WTC11 (cell line): ENCODE results near the gene AMTN. TPM values are rescaled to one million over a fixed set of nuclear protein-coding genes. Genes with fewer than 3 reads are reported as not detected.

Source experiments
- ATAC-seq: fragments of 200-7000 bp; cut with Tn5 transposase; 2 replicates; pipeline ENCODE4 v1.10.0; 2021; ENCODE audit warnings: mild to moderate bottlenecking, moderate library complexity
- CTCF ChIA-PET: fragments of 300-600 bp; sonication (Branson Sonifier 250); formaldehyde crosslinking; loops from one replicate; lab custom pipeline; 2021; ENCODE audit warnings: antibody characterized with exemption; lab: Charles Lee
- POLR2A ChIA-PET: fragments of 350-600 bp; sonication (Branson Sonifier 250); formaldehyde crosslinking; loops from one replicate; lab custom pipeline; 2021; ENCODE audit warnings: antibody characterized with exemption; lab: Charles Lee
- DNase-seq: peaks from one replicate; pipeline ENCODE4 v3.0.0; 2021; ENCODE audit warnings: low spot score
- H3K27ac Mint-ChIP-seq: 2 replicates; pipeline ENCODE4 v1.8.0; 2021; ENCODE audit warnings: mixed read lengths
- H3K27me3 Mint-ChIP-seq: 2 replicates; pipeline ENCODE4 v1.8.0; 2021; ENCODE audit warnings: low read depth, mild to moderate bottlenecking, moderate library complexity, mixed read lengths
- H3K36me3 Mint-ChIP-seq: 2 replicates; pipeline ENCODE4 v1.8.0; 2021; ENCODE audit warnings: mixed read lengths
- H3K4me1 Mint-ChIP-seq: 2 replicates; pipeline ENCODE4 v1.8.0; 2022; ENCODE audit warnings: mixed read lengths
- H3K4me3 Mint-ChIP-seq: 2 replicates; pipeline ENCODE4 v1.8.0; 2021; ENCODE audit warnings: mild to moderate bottlenecking, moderate library complexity, mixed read lengths
- H3K9me3 Mint-ChIP-seq: 2 replicates; pipeline ENCODE4 v1.8.0; 2021; ENCODE audit warnings: mixed read lengths
- ATF1 ChIP-seq: sonication (generic); formaldehyde crosslinking; IDR thresholded peaks from 2 replicates; pipeline ENCODE4 v1.8.1; 2023; ENCODE audit warnings: mild to moderate bottlenecking, moderate library complexity, missing genetic modification reagents
- ATF2 ChIP-seq: sonication (generic); formaldehyde crosslinking; IDR thresholded peaks from 2 replicates; pipeline ENCODE4 v1.8.1; 2022; ENCODE audit warnings: low read depth, missing genetic modification reagents, borderline replicate concordance
- ATF3 ChIP-seq: sonication (generic); formaldehyde crosslinking; conservative IDR thresholded peaks from 2 replicates; pipeline ENCODE4 v1.8.1; 2022; ENCODE audit warnings: mild to moderate bottlenecking, missing genetic modification reagents
- CDX4 ChIP-seq: fragments of 250-450 bp; sonication (Bioruptor Pico); IDR thresholded peaks from 2 replicates; pipeline ENCODE4 v1.9.0; 2021; ENCODE audit warnings: moderate library complexity, mild to moderate bottlenecking, inconsistent platforms, borderline replicate concordance
- E2F5 ChIP-seq: sonication (generic); formaldehyde crosslinking; IDR thresholded peaks from 2 replicates; pipeline ENCODE4 v1.8.1; 2022; ENCODE audit warnings: mild to moderate bottlenecking, moderate library complexity, missing genetic modification reagents
- ELF4 ChIP-seq: sonication (generic); formaldehyde crosslinking; IDR thresholded peaks from 2 replicates; pipeline ENCODE4 v1.8.1; 2022; ENCODE audit warnings: low read depth, mild to moderate bottlenecking, moderate library complexity, missing genetic modification reagents
- FOXK1 ChIP-seq: sonication (generic); formaldehyde crosslinking; IDR thresholded peaks from 2 replicates; pipeline ENCODE4 v1.8.0; 2022; ENCODE audit warnings: mild to moderate bottlenecking, moderate library complexity, missing genetic modification reagents
- FOXP4 ChIP-seq: sonication (generic); formaldehyde crosslinking; IDR thresholded peaks from 2 replicates; pipeline ENCODE4 v1.8.0; 2022; ENCODE audit warnings: mild to moderate bottlenecking, missing genetic modification reagents
- GABPB1 ChIP-seq: sonication (generic); formaldehyde crosslinking; IDR thresholded peaks from 2 replicates; pipeline ENCODE4 v1.8.1; 2023; ENCODE audit warnings: mild to moderate bottlenecking, missing genetic modification reagents
- GRHL2 ChIP-seq: fragments of 250-450 bp; sonication (Bioruptor Pico); IDR thresholded peaks from 2 replicates; pipeline ENCODE4 v1.8.0; 2022; ENCODE audit warnings: mild to moderate bottlenecking, moderate library complexity; ENCODE audit not compliant: insufficient replicate concordance, severe bottlenecking
- KAT7 ChIP-seq: sonication (generic); formaldehyde crosslinking; IDR thresholded peaks from 2 replicates; pipeline ENCODE4 v1.8.1; 2023; ENCODE audit warnings: missing genetic modification reagents, mild to moderate bottlenecking, borderline replicate concordance
- MLX ChIP-seq: sonication (generic); formaldehyde crosslinking; IDR thresholded peaks from 2 replicates; pipeline ENCODE4 v1.8.1; 2023; ENCODE audit warnings: mild to moderate bottlenecking, missing genetic modification reagents, moderate library complexity
- MXD4 ChIP-seq: fragments of 250-450 bp; sonication (Bioruptor Pico); IDR thresholded peaks from 2 replicates; pipeline ENCODE4 v1.8.0; 2021; ENCODE audit warnings: mild to moderate bottlenecking, moderate library complexity, borderline replicate concordance
- NFATC4 ChIP-seq: fragments of 250-450 bp; sonication (Bioruptor Pico); IDR thresholded peaks from 2 replicates; pipeline ENCODE4 v1.9.0; 2021; ENCODE audit warnings: mild to moderate bottlenecking
- NR3C1 ChIP-seq: sonication (generic); formaldehyde crosslinking; conservative IDR thresholded peaks from 2 replicates; pipeline ENCODE4 v1.8.1; 2023; ENCODE audit warnings: low read depth, mild to moderate bottlenecking, missing genetic modification reagents
- RELA ChIP-seq: sonication (generic); formaldehyde crosslinking; IDR thresholded peaks from 2 replicates; pipeline ENCODE4 v1.8.1; 2022; ENCODE audit warnings: missing genetic modification reagents, mild to moderate bottlenecking, borderline replicate concordance
- SMAD3 ChIP-seq: sonication (generic); formaldehyde crosslinking; IDR thresholded peaks from 2 replicates; pipeline ENCODE4 v1.8.0; 2022; ENCODE audit warnings: missing genetic modification reagents, mild to moderate bottlenecking, borderline replicate concordance
- SOX15 ChIP-seq: fragments of 250-450 bp; sonication (Bioruptor Pico); IDR thresholded peaks from 2 replicates; pipeline ENCODE4 v1.9.0; 2021; ENCODE audit warnings: mild to moderate bottlenecking
- TCF7 ChIP-seq: sonication (generic); formaldehyde crosslinking; IDR thresholded peaks from 2 replicates; pipeline ENCODE4 v1.8.0; 2022; ENCODE audit warnings: mild to moderate bottlenecking, low read depth, missing genetic modification reagents, moderate library complexity
- TP53 ChIP-seq: sonication (generic); formaldehyde crosslinking; IDR thresholded peaks from 2 replicates; pipeline ENCODE4 v1.8.1; 2023; ENCODE audit warnings: mild to moderate bottlenecking, missing genetic modification reagents
- USF1 ChIP-seq: sonication (generic); formaldehyde crosslinking; IDR thresholded peaks from 2 replicates; pipeline ENCODE4 v1.8.0; 2022; ENCODE audit warnings: mild to moderate bottlenecking, missing genetic modification reagents
- USF2 ChIP-seq: sonication (generic); formaldehyde crosslinking; IDR thresholded peaks from 2 replicates; pipeline ENCODE4 v1.8.1; 2023; ENCODE audit warnings: mild to moderate bottlenecking, missing genetic modification reagents, moderate library complexity
- ZBTB21 ChIP-seq: sonication (generic); formaldehyde crosslinking; IDR thresholded peaks from 2 replicates; pipeline ENCODE4 v1.8.1; 2023; ENCODE audit warnings: mild to moderate bottlenecking, missing genetic modification reagents, borderline replicate concordance
- ZNF263 ChIP-seq: sonication (generic); formaldehyde crosslinking; IDR thresholded peaks from 2 replicates; pipeline ENCODE4 v1.8.1; 2022; ENCODE audit warnings: low read depth, mild to moderate bottlenecking, moderate library complexity, missing genetic modification reagents
- ZNF416 ChIP-seq: fragments of 250-450 bp; sonication (Bioruptor Pico); IDR thresholded peaks from 2 replicates; pipeline ENCODE4 v1.9.0; 2021; ENCODE audit warnings: mild to moderate bottlenecking, inconsistent platforms
- total RNA-seq: library from RNA; stranded (reverse); gene quantifications from 3 replicates; pipeline ENCODE4 v1.2.3, GENCODE V29; 2021

AMTN gene
- total RNA-seq, 1 experiment from 2014 or later, result not detected

GRCh38 chr4:70511365-70511764 is 7.0 kb upstream of the AMTN start:
- no peak overlapping the region for H3K27ac Mint-ChIP-seq
- ChIA-PET POLR2A (interaction anchor here (0.6 kb wide), 1 partner anchor 36 kb away, joined by 3 read pairs; no protein-coding TSS in a partner anchor), CTCF (no interaction called here)
- no peak for ATAC-seq
- no peak overlapping the region for H3K4me3 Mint-ChIP-seq
- DNase-seq, result no peak
- H3K27me3 Mint-ChIP-seq, result no peaks in the 10 kb centered on the region
- no peak for TF ChIP-seq SOX15
- no peak for TF ChIP-seq USF1 (CRISPR knock-in tag)
- no peak for TF ChIP-seq SMAD3
- no peak for TF ChIP-seq E2F5
- no peak for TF ChIP-seq ZNF416
- no peak for TF ChIP-seq KAT7
- TF ChIP-seq RELA, result no peak
- no peak for TF ChIP-seq TCF7
- no peak for TF ChIP-seq NFATC4 (CRISPR knock-in tag)
- no peak for TF ChIP-seq TP53
- no peak for TF ChIP-seq ATF3
- TF ChIP-seq ZNF263, result no peak
- TF ChIP-seq ELF4 (CRISPR knock-in tag), result no peak
- TF ChIP-seq GRHL2, result no peak
- no peak for TF ChIP-seq FOXP4 (CRISPR knock-in tag)
- no peaks in the 10 kb centered on the region for H3K36me3 Mint-ChIP-seq
- no peaks in the 10 kb centered on the region for H3K4me1 Mint-ChIP-seq
- no peaks in the 10 kb centered on the region for H3K9me3 Mint-ChIP-seq

GRCh38 chr4:70515367-70516250 is 2.8 kb upstream of the AMTN start:
- no peak for ATAC-seq
- Mint-ChIP-seq H3K4me3 (no peak overlapping the region), H3K27me3 (no peaks in the 10 kb centered on the region), H3K9me3 (no peaks in the 10 kb centered on the region), H3K36me3 (no peaks in the 10 kb centered on the region), H3K27ac (no peak overlapping the region), H3K4me1 (no peaks in the 10 kb centered on the region)
- TF ChIP-seq GABPB1 (CRISPR knock-in tag), result no peak
- TF ChIP-seq ATF1 (CRISPR knock-in tag), result no peak
- TF ChIP-seq TCF7, result no peak
- POLR2A ChIA-PET, result no interaction called here
- CTCF ChIA-PET, result interaction anchor here (0.5 kb wide), 1 partner anchor 46 kb away, joined by 3 read pairs; no protein-coding TSS in a partner anchor
- no peak for DNase-seq

GRCh38 chr4:70518716-70519115 is 347 bp downstream of the AMTN start:
- DNase-seq (no peak), ATAC-seq (no peak)
- H3K36me3 Mint-ChIP-seq, result no peaks in the 10 kb centered on the region
- ChIA-PET POLR2A (no interaction called here), CTCF (no interaction called here)
- H3K9me3 Mint-ChIP-seq, result no peaks in the 10 kb centered on the region
- no peak overlapping the region for H3K27ac Mint-ChIP-seq
- H3K4me3 Mint-ChIP-seq, result no peak overlapping the region
- no peaks in the 10 kb centered on the region for H3K27me3 Mint-ChIP-seq
- TF ChIP-seq NR3C1, result no peak
- TF ChIP-seq ZBTB21 (CRISPR knock-in tag), result no peak
- TF ChIP-seq ATF2, result no peak
- TF ChIP-seq KAT7, result no peak
- TF ChIP-seq MXD4 (CRISPR knock-in tag), result no peak
- no peak for TF ChIP-seq TCF7
- TF ChIP-seq CDX4 (CRISPR knock-in tag), result no peak
- TF ChIP-seq FOXK1, result no peak
- TF ChIP-seq MLX (CRISPR knock-in tag), result no peak
- TF ChIP-seq SOX15, result no peak
- no peak for TF ChIP-seq USF2
- no peaks in the 10 kb centered on the region for H3K4me1 Mint-ChIP-seq
